ENCODE measurements around the gene NCAM2.

DNA sequence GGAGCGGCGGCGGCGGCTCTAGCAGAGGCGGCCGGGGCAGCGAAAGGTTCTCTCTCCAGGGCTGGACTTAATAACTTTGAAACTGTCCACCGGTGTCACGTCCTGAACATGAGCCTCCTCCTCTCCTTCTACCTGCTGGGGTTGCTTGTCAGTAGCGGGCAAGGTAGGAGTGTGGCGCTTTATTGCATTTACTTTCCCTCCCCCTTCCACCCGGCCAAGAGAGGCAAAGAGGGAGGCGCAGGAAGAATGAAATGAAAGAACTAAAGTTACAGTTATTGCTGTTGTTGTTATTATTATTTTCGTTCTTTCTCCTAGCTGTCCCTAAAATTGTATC is 214 bp downstream of the NCAM2 start:
- TF ChIP-seq, protein P1, sequence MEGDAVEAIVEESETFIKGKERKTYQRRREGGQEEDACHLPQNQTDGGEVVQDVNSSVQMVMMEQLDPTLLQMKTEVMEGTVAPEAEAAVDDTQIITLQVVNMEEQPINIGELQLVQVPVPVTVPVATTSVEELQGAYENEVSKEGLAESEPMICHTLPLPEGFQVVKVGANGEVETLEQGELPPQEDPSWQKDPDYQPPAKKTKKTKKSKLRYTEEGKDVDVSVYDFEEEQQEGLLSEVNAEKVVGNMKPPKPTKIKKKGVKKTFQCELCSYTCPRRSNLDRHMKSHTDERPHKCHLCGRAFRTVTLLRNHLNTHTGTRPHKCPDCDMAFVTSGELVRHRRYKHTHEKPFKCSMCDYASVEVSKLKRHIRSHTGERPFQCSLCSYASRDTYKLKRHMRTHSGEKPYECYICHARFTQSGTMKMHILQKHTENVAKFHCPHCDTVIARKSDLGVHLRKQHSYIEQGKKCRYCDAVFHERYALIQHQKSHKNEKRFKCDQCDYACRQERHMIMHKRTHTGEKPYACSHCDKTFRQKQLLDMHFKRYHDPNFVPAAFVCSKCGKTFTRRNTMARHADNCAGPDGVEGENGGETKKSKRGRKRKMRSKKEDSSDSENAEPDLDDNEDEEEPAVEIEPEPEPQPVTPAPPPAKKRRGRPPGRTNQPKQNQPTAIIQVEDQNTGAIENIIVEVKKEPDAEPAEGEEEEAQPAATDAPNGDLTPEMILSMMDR (IDR thresholded peaks at IDR 0.05; ENCODE audit: low read length) = no peak
- TF ChIP-seq EZH2 (IDR thresholded peaks at IDR 0.05; ENCODE audit: borderline replicate concordance, low read length) = no peak

All from OCI-LY1 (cell line).